HuH-7 (cell line): ENCODE results near the gene BORCS8.

Experiments
- DNase-seq: peaks from one replicate; pipeline ENCODE4 v3.0.0; 2011; ENCODE audit warnings: low spot score

Gene BORCS8

GRCh38 chr19:19213426-19214158 is 21.6 kb upstream of the BORCS8 start:
- DNase-seq, result no peak

- DNase-seq, result no peak
These were observed 21.0 kb upstream of the BORCS8 start for GRCh38 chr19:19212916-19213315.

DNA sequence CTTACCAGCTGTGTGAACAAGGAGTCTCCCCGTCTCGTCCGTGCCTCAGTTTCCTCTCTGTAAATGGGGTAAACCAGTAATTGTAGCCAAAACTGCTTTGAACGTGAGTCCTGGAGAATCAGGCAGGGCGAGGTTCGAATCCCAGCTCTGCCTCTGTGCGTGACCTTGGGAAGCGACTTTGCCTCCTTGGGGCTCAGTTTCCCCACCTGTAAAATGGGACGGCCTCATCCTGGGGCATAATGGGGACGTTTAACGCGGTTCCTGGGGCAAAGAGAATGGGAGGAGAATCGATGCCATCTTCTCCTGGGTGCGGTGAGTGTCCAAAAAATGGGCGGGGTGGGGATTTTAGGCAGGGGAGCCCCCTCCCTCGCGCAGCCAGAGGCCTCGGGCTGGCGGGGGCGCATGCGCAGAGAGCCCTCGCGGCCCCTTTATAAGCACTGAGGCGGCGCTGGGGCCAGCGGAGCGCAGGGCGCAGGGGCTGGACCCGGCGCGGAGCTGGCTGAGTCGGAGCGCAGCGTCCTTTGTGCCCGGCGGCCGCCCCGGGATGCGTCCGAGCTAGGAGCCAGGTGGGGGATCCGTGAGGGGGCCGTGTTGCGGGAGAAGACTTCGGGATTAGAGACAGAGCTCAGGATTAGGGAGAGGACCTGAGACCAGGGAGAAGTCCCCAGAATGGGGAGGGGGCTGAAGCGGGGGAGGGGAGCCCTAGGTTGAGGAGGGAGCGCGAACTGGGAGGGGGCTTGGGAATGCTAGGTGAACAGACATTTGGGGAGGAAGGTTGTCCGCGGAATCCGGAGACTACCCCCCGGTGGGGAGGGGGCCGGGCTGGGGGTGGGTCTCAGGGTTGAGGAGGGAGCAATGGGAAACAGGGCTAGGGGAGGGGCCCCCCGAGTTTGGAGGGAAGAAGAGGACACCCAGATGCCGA is 19.8 kb upstream of the BORCS8 start, which contains the start of gene NCAN:
Gene NCAN, plus strand, starts transcription at position 460 of the 922 bp plus-strand sequence. CDS start 4,996 bp downstream, outside the sequence.
- DNase-seq, result no peak

DNA sequence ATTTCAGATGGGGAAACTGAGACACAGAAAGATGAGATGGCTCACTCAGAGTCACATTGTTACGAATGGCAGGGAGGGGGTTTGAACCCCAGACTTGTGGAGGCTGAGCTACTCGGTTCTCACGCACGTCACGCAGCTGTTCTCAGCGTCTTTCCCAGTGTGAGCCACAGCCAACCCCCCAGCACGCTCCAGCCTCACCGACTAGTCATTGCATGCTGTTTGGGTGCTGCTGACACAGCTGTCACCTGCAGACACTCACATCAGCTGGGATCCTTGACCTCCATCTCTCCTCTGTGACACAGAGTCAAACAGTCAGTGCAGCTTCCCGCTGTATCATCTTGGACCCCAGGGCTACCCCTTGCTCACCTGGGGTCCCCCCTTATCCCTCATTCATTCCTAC is 17.4 kb upstream of the BORCS8 start:
- no peak for DNase-seq

GRCh38 chr19:19207637-19208572 is 16.0 kb upstream of the BORCS8 start:
- no peak for DNase-seq

DNA sequence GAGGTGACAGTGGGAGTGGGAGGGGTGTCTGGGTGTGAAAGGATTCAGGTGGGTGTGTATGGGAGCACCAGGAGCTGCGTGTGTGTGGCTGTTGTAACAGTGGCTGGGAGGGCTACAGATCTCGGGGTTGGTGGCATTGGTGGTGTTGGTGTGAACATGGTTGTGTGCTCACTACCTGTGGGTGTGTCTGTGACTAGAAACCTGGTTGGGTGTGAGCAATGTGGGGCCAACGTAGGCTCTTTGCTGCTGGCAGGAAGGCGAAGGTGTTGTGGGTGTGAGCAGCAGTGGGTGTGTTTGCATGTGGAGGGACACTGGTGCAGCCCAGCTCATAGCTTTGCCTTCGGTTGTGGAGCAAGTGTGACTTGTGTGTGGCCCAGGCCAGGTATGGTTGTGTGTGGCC is 15.0 kb upstream of the BORCS8 start:
- DNase-seq, result no peak

DNA sequence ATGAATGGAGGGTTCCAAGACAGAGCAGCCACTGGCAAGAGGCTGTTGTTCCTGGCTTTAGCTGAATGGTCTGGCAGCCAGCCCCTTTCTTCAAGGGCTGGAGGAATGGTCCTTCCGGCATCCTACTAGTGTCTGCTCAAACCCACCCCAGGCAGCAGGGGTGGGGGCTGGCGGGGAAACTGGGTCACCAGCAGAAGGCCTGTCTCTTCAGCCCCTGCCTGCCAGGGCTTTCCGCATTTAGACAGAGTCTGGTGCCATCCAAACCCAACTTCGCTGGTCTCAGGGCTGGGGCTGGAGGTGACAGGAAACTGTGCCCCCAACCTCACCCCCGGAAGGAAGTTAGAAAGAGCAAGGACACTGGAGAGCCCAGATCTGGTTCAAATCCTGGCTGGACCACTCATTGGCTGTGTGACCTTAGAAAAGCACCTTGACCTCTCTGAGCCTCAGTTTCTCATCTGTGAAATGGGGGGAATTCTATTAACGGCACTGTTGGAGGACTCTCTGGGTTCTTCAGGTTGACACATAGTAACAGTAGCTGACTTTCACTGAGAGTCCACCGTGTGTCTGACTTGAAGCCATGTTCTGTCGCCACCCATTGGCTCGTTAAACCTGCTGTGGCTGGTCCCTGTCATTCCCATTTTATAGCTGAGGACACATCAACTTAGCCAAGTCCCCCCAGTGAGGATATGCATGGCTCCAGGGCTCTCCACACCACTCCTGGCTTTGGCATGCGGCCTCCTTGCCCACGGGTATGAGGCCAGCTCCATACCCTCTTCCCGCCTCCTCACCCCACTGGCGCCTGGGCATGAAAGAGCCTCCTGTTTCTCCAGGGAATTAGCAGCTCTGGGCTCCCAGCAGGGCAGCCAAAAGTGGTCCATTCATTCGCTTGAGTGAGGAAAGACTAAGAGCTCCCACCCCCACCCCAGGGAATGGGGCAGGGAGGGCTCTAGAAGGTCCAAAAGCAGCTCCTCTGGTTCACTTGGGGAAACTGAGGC is 13.8 kb upstream of the BORCS8 start:
- no peak for DNase-seq

DNA sequence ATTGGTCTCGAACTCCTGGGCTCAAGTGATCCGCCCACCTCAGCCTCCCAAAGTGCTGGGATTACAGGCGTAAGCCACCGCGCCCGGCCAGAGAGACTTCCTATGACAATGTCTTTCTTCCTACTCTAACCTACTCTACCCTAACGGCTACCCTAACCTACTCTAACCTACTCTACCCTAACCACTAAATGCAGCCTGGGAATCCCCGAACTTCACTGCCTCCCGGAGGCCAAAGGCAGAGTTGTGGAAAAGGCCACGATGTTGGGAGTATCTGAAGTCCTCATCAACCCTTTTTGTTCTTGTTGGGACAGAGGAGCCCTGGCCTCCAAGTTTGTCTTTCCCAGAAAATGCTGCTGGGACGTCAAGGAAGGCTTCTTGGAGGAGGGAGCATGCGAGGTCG is 12.2 kb upstream of the BORCS8 start:
- peak; percentile 66 for DNase-seq

GRCh38 chr19:19203012-19203856 is 11.3 kb upstream of the BORCS8 start, which contains the start of gene NR2C2AP:
TSS of gene NR2C2AP (minus strand) at chr19:19203414. CDS start at chr19:19203060, 354 bp downstream.
- DNase-seq, result peak; percentile 99

DNA sequence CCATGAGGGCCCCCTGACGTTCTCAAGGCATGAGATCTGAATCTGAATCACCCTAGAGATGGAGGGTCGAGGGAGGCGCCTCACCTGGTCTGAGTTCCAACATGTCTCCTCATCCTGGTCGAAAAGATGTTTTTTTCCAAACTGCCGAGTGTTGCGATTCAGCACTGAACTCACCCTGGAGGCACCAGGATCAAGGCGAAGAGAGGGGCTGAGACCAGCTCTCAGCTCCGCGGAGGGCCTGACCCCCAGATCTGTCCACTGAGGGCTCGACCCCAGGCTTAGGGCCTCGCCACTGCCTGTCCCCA is 10.7 kb upstream of the BORCS8 start:
- no peak for DNase-seq

GRCh38 chr19:19201697-19202630 is 10.0 kb upstream of the BORCS8 start:
- DNase-seq, result no peak

DNA sequence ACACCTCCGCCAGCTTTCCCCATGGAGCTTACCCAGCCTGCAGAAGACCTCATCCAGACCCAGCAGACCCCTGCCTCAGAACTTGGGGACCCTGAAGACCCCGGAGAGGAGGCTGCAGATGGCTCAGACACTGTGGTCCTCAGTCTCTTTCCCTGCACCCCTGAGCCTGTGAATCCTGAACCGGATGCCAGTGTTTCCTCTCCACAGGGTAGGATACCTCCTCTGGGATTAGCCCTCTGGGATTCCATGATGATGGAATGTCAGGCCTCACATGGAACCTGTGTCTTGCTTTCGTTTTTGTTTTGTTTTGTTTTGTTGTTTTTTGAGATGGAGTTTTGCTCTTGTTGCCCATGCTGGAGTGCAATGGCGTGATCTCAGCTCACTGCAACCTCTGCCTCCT is 2.0 kb upstream of the BORCS8 start:
- DNase-seq, result no peak

DNA sequence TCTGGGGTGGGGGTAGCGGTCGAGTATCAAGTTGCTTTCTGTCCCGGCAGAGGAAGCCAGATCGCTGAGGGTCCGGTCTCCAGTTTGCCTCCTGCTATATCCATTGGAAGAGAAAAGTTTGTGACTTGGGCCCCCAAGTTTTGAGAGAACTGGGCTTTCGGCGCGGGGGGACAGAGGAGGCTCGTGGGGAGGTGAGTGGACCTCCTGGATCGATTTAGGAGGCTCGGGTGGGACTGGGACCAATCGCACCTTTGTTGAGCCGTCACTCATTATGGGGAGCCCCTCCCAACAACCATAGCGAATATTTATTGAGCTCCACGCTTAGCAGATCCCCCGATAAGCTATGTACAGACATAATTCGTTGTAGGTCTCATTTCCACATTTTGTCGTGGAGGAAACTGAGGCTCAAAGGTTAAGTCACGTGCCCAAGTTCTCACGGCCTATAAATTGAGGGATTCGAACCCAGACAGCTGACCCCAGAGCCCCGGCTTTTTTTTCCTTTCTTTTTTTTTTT is 1.0 kb upstream of the BORCS8 start:
- no peak for DNase-seq

DNA sequence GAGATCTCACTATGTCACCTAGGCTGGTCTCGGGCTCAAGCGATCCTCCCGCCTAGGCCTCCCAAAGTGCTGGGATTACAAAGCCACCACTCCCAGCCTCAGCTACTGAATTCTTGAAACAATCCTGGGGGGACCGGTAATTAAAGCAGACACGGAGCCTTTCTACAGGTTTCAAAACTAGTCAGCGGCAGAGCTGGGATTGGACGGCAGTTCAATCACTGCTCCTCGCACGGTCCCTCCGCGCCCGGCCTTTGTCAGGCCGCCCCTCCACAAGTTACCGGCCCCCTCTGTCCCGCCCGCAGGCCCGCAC is 229 bp downstream of the BORCS8 start:
- no peak for DNase-seq

DNA sequence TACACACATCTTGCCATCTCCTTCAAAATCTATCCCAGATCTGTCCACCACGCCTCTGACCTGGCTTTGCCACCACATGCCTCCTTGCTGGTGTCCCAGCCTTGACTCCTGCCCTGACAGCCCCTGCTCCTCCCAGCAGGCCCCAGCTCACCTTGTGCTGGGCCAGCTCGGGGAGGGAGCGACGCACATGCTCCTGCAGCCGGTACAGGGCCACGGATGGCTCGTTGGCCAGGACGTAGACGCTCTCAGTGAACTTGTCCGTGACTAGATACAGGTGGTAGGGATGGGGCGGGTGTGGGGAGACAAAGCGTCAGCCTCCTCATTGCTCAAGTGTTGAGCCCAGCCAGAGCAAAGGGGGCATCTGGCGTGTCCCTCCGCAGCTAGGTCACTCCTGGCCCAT is 5.2 kb downstream of the BORCS8 start:
- no peak for DNase-seq

DNA sequence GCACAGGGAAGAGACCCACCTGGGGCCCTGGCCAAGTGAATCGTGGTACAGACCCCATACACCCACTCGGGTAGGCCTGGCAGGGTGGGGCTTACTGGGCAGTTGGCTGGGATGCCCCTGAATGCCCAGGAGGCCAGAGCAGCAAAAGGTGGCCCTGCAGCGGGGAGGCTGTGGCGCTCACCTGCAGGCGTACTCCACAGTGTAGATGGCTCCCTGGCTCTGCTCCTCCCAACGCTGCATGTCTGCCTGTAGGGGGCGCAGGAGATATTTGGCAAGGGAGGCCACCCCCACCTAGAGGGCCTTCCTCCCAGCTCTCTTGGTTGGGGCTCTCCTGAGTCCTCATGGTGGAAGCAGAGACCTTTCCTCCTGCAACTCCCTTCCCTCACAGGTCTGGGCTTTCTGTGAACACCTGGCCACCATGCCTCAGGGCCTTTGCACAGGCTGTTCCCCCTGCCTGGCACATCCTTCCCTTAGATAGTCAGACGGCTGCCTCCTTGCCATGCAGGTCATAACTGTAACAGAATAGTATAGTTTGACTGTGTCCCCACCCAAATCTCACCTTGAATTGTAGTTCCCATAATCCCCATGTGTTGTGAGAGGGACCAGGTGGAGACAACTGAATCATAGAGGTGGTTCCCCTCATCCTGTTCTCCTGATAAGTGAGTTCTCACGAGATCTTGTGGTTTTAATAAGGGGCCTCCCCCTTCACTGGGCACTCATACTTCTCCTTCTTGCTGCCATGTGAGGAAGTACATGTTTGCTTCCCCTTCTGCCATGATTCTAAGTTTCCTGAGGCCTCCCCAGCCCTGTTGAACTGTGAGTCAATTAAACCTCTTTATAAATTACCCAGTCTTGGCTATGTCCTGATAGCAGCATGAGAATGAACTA is 5.9 kb downstream of the BORCS8 start:
- DNase-seq, result peak; percentile 87

- DNase-seq, result no peak
These were observed 10.4 kb downstream of the BORCS8 start for GRCh38 chr19:19181488-19181998.
